A673 (cell line): ENCODE measurements around the gene SUSD5. TPM values are rescaled to one million over a fixed set of nuclear protein-coding genes. Genes with fewer than 3 reads are reported as not detected.

Experiments
- BruUV-seq: library from RNA; stranded (reverse); fragments of 400-500 nt; replicated peaks from 2 replicates; lab custom pipeline; 2021; lab: Mats Ljungman, UMichigan
- CTCF ChIA-PET: fragments of 300-600 bp; sonication (Branson Sonifier 250); formaldehyde crosslinking; loops from one replicate; lab custom pipeline; 2022; ENCODE audit warnings: antibody characterized with exemption; lab: Charles Lee
- POLR2A ChIA-PET: fragments of 300-600 bp; sonication (Branson Sonifier 250); formaldehyde crosslinking; loops from one replicate; lab custom pipeline; 2022; ENCODE audit warnings: antibody characterized with exemption; ENCODE audit not compliant: low non-redundant PET; lab: Charles Lee
- DNase-seq: peaks from one replicate; pipeline ENCODE4 v3.0.0-alpha.2; 2015; ENCODE audit warnings: low spot score
- H3K27ac ChIP-seq: fragments of 200-600 bp; sonication (generic); 2 replicates; pipeline ENCODE4 v1.5.1; 2016; ENCODE audit warnings: mixed run types, low read depth, mild to moderate bottlenecking, mixed read lengths, antibody characterized with exemption, low read length; ENCODE audit not compliant: poor library complexity, severe bottlenecking
- H3K27me3 ChIP-seq: fragments of 200-600 bp; sonication (generic); replicated peaks from 2 replicates; pipeline ENCODE4 v1.6.1; 2017; ENCODE audit warnings: mixed run types, low read depth, mild to moderate bottlenecking, mixed read lengths, antibody characterized with exemption, low read length; ENCODE audit not compliant: insufficient read depth, poor library complexity
- H3K36me3 ChIP-seq: fragments of 200-600 bp; sonication (generic); 2 replicates; pipeline ENCODE4 v1.6.1; 2016; ENCODE audit warnings: mixed run types, mild to moderate bottlenecking, mixed read lengths, antibody characterized with exemption, low read length; ENCODE audit not compliant: insufficient read depth, poor library complexity, severe bottlenecking
- H3K4me1 ChIP-seq: fragments of 200-600 bp; sonication (generic); 2 replicates; pipeline ENCODE4 v1.6.1; 2017; ENCODE audit warnings: mixed run types, mild to moderate bottlenecking, mixed read lengths, antibody characterized with exemption, low read length; ENCODE audit not compliant: insufficient read depth, poor library complexity, severe bottlenecking
- H3K4me3 ChIP-seq: fragments of 200-600 bp; sonication (generic); 2 replicates; pipeline ENCODE4 v1.5.1; 2016; ENCODE audit warnings: low read depth, mixed run types, mild to moderate bottlenecking, mixed read lengths, low read length; ENCODE audit not compliant: poor library complexity, severe bottlenecking
- H3K9me3 ChIP-seq: fragments of 200-600 bp; sonication (generic); 2 replicates; pipeline ENCODE4 v1.6.1; 2016; ENCODE audit warnings: mixed run types, low read depth, mild to moderate bottlenecking, mixed read lengths, antibody characterized with exemption, low read length; ENCODE audit not compliant: poor library complexity, severe bottlenecking
- CTCF ChIP-seq: fragments of 300-800, 200-600 bp; sonication (generic); conservative IDR thresholded peaks from 2 replicates; pipeline ENCODE4 v1.5.1; 2017; ENCODE audit warnings: low read depth, mild to moderate bottlenecking, antibody characterized with exemption, low read length, moderate library complexity, mixed read lengths
- EZH2 ChIP-seq: fragments of 200-600 bp; sonication (generic); IDR thresholded peaks from 2 replicates; pipeline ENCODE4 v1.6.1; 2017; ENCODE audit warnings: borderline replicate concordance, low read depth, mild to moderate bottlenecking, mixed read lengths, antibody characterized with exemption, low read length; ENCODE audit not compliant: poor library complexity, severe bottlenecking
- intact Hi-C: fragments of 100-400 bp; cut with micrococcal nuclease; formaldehyde crosslinking; loops from one replicate; pipeline ENCODE4 v1.10.0; 2022; ENCODE audit not compliant: unreplicated experiment
- total RNA-seq: library from RNA; stranded (reverse); gene quantifications from 2 replicates; pipeline ENCODE4 v1.2.3, GENCODE V29; 2021

Gene SUSD5
- total RNA-seq, 1 experiment from 2014 or later: 0.97 TPM

- peaks cover 47% of the 10 kb centered on the region for H3K27me3 ChIP-seq
- peak; percentile 15 for DNase-seq
Measured at GRCh38 chr3:33217866-33218445, 654 bp downstream of the SUSD5 start.

GRCh38 chr3:33215739-33216138 is 2.9 kb downstream of the SUSD5 start:
- CTCF ChIA-PET: no interaction called here
- BruUV-seq: no TSS peak

More at GRCh38 chr3:33217866-33218445, 654 bp downstream of the SUSD5 start:
- TF ChIP-seq EZH2: no peak
- TF ChIP-seq CTCF: no peak
- Histone ChIP-seq H3K4me3 (peak overlapping the region; percentile 45), H3K9me3 (no peaks in the 10 kb centered on the region), H3K4me1 (peaks cover 6% of the 10 kb centered on the region), H3K36me3 (no peaks in the 10 kb centered on the region), H3K27ac (no peak overlapping the region)
- intact Hi-C loops: loop anchor here (10.0 kb wide), 1 partner anchor 63 kb away; no protein-coding TSS in a partner anchor
- ChIA-PET CTCF (no interaction called here), POLR2A (no interaction called here)
- no TSS peak for BruUV-seq

GRCh38 chr3:33212406-33212805 is 6.2 kb downstream of the SUSD5 start:
- Histone ChIP-seq H3K4me3 (no peak overlapping the region), H3K27ac (no peak overlapping the region), H3K36me3 (no peaks in the 10 kb centered on the region), H3K27me3 (peaks cover 24% of the 10 kb centered on the region), H3K9me3 (peaks cover 12% of the 10 kb centered on the region), H3K4me1 (no peaks in the 10 kb centered on the region)
- ChIA-PET CTCF (no interaction called here), POLR2A (interaction anchor here (0.6 kb wide), 1 partner anchor 146 kb away, joined by 3 read pairs; no protein-coding TSS in a partner anchor)
- BruUV-seq: no TSS peak
- no peak for DNase-seq
- TF ChIP-seq CTCF: no peak
- TF ChIP-seq EZH2: no peak
- intact Hi-C loops: loop anchor here (10.0 kb wide), 1 partner anchor 58 kb away; no protein-coding TSS in a partner anchor

More at GRCh38 chr3:33215739-33216138, 2.9 kb downstream of the SUSD5 start:
- no peak overlapping the region for H3K27ac ChIP-seq
- POLR2A ChIA-PET: interaction anchor here (0.7 kb wide), 1 partner anchor 12 kb away, joined by 5 read pairs; no protein-coding TSS in a partner anchor
- no peaks in the 10 kb centered on the region for H3K9me3 ChIP-seq
- TF ChIP-seq CTCF: no peak
- no peak for TF ChIP-seq EZH2
- peaks cover 6% of the 10 kb centered on the region for H3K4me1 ChIP-seq
- intact Hi-C loops: loop anchor here (10.0 kb wide), 1 partner anchor 61 kb away; no protein-coding TSS in a partner anchor
- no peak overlapping the region for H3K4me3 ChIP-seq
- peaks cover 47% of the 10 kb centered on the region for H3K27me3 ChIP-seq
- H3K36me3 ChIP-seq: no peaks in the 10 kb centered on the region
- DNase-seq: no peak
